HL-60 (cell line): Measurements from ENCODE around the gene ADGRD2.

Experiments
- DNase-seq, 2 experiments: peaks; one replicate each; pipeline ENCODE4 v3.0.0-alpha.2; 2010 to 2020; ENCODE audit warnings: low read depth in 1 of 2, low spot score in 1 of 2
- H3K27ac ChIP-seq: fragments of 250-450 bp; sonication (Bioruptor Pico); replicated peaks from 2 replicates; pipeline ENCODE4 v1.5.1; 2020; ENCODE audit warnings: mild to moderate bottlenecking, moderate library complexity
- H3K27me3 ChIP-seq: fragments of 250-450 bp; sonication (Bioruptor Pico); 2 replicates; pipeline ENCODE4 v1.5.1; 2021; ENCODE audit warnings: mild to moderate bottlenecking, moderate library complexity; ENCODE audit not compliant: insufficient read depth, poor library complexity, severe bottlenecking
- H3K4me3 ChIP-seq: replicated peaks from 2 replicates; pipeline ENCODE4 v1.5.1; 2011; ENCODE audit warnings: mild to moderate bottlenecking, control low read depth, low read length; ENCODE audit not compliant: insufficient read depth
- CTCF ChIP-seq: IDR thresholded peaks from one replicate; pipeline ENCODE4 v1.5.1; 2011; ENCODE audit warnings: low read length, control low read depth, inconsistent platforms; ENCODE audit not compliant: insufficient read depth
- GABPA ChIP-seq: IDR thresholded peaks from 2 replicates; pipeline ENCODE4 v1.6.1; 2012; ENCODE audit warnings: low read depth
- POLR2AphosphoS5 ChIP-seq: IDR thresholded peaks from 2 replicates; pipeline ENCODE4 v1.6.1; 2012; ENCODE audit warnings: low read depth
- REST ChIP-seq: IDR thresholded peaks from 2 replicates; pipeline ENCODE4 v1.6.1; 2012; ENCODE audit warnings: low read depth; ENCODE audit not compliant: insufficient replicate concordance
- SPI1 ChIP-seq: IDR thresholded peaks from 2 replicates; pipeline ENCODE4 v1.6.1; 2012; ENCODE audit warnings: low read depth, mild to moderate bottlenecking, borderline replicate concordance

The ADGRD2 gene

GRCh38 chr9:124453586-124454191 lies 3.4 kb downstream of the ADGRD2 start:
- Histone ChIP-seq H3K27me3 (peaks cover 6% of the 10 kb centered on the region), H3K4me3 (no peak overlapping the region; the same call in 1 of the 2 replicates), H3K27ac (no peak overlapping the region)
- no peak for TF ChIP-seq CTCF
- no peak for DNase-seq

DNA sequence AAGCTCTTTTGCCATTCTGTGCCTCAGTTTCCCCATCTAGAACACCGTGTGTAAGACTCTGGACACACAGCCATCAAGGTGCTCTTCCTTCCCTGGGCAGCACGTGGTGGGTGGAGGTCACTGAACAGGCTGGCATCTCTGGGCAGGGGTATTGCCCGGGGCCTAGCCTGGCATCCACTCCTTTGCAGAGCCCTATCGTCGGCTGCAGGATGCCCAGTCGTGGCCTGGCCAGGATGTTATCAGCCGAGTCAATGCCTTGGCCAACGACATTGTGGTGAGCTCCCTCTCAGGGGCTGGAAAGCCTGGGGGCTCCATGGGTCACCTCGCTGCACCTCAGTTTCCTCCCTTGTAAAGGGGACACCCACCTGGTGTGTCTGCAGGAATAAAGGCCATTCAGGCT lies 4.0 kb downstream of the ADGRD2 start:
- peaks cover 6% of the 10 kb centered on the region for H3K27me3 ChIP-seq
- H3K27ac ChIP-seq, result no peak overlapping the region
- no peak overlapping the region for H3K4me3 ChIP-seq
- no peak for TF ChIP-seq GABPA
- no peak for TF ChIP-seq REST
- TF ChIP-seq CTCF, result no peak
- TF ChIP-seq POLR2AphosphoS5, result no peak
- no peak for TF ChIP-seq SPI1
- DNase-seq, result no peak

DNA sequence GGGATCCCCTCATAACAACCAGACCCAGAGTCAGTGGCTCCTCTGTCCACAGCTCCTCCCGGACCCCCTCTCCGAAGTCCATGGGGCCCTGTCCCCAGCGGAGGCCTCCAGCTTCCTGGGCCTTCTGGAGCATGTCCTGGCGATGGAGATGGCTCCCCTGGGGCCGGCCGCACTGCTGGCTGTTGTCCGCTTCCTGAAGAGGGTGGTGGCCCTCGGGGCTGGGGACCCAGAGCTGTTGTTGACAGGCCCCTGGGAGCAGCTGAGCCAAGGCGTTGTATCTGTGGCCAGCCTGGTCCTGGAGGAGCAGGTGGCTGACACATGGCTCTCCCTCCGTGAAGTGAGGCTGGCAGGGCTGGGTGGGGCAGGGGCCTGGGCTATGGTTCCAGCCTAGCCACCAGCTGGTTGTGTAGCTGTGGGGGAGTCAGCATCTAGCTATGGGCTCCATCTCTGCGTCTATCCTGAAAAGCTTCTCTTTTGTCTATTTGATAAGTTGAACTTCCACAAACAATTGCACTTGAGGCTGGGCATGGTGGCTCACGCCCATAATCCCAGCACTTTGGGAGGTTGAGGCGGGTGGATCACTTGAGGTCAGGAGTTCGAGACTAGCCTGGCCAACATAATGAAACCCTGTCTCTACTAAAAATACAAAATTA lies 4.7 kb downstream of the ADGRD2 start:
- TF ChIP-seq GABPA (no peak), SPI1 (no peak), REST (no peak), CTCF (no peak), POLR2AphosphoS5 (no peak)
- Histone ChIP-seq H3K4me3 (no peak overlapping the region), H3K27me3 (peaks cover 6% of the 10 kb centered on the region), H3K27ac (no peak overlapping the region)
- no peak for DNase-seq

DNA sequence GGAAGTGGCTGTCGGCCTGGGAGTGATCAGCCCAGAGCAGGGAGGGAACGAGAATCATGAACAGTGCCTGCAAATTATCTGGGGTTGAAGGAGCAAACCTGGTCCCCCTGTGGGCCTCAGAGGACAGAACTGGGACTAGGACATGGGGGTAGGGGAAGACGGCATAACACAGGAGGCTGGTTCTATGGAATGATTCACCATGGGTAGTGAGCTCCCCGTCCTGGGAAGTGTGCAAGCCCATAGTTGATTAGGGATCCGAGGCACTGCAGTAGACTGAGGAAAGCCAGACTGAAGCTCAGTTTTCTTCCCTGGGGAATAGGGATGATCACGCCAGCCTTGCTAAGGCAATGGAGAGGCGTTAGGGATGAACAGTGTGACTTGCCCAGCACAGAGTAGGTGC lies 5.6 kb downstream of the ADGRD2 start:
- no peak overlapping the region for H3K4me3 ChIP-seq
- no peak overlapping the region for H3K27ac ChIP-seq
- no peak for TF ChIP-seq CTCF
- TF ChIP-seq POLR2AphosphoS5, result no peak
- TF ChIP-seq SPI1, result no peak
- no peak for TF ChIP-seq GABPA
- no peak for TF ChIP-seq REST
- H3K27me3 ChIP-seq, result peaks cover under 1% of the 10 kb centered on the region
- no peak for DNase-seq
